GM18868 (cell line): Measurements from ENCODE around the gene MACROD2.

ENCODE experiments used
- ATAC-seq: cut with Tn5 transposase; IDR thresholded peaks from one replicate; pipeline ENCODE4 v1.9.1; 2021; ENCODE audit warnings: mild to moderate bottlenecking, moderate library complexity; ENCODE audit not compliant: unreplicated experiment

MACROD2 gene

DNA sequence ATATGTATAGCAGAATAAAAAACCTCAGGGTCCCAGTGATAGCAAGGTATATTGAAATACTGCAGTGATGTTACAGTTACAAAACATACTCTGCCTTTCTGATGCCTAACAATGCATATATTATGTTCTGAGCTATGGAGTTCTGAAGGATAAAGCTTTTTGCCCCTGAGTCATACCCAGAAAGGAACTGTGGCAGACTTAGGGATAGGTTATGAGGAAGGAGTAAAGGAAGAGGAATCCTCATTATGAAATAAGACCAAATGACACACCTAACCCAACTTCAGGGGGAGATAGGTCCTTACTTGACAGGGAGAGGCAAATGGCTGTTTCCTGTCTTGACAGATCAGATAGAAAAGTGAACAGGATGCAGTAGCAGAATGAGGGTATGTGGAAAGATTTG, 1282.7 kb downstream of the MACROD2 start:
- ATAC-seq: no peak

DNA sequence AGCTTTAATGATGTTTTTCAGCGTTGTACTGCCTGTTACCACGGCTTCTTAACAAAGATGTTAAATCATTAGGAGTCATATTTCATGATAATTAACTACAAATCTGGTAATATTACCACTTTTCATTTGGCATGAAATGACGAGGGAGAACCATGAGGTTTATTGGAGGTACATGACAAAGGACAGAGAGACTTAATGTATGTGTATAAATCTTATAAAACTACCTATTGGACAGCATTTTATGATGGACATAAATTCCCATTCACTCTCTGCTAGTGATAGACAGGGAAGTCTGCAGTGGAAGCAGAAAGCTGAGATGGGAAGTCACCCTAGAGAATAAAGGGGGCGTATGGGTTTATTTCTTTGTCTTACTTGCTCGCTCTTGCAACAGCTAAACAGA, 1292.0 kb downstream of the MACROD2 start:
- ATAC-seq: no peak

DNA sequence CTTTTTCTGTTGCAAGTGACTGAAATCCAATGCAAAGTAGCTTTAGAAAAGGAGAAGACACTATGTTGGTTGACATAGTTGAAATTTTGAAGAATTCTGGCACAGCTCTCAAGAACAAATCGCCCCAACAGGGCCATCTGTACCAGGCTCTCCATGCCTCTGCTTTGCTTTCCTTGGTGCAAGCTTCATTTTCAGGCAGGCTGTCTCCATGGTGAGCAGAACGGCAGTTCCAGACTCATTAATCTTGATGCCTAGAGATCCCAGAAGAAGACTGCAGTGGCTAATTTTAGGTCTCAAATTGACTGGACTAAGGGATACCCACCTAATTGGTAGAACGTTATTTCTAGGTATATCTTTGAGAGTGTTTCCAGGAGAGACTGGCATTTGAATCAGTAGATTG, 1292.8 kb downstream of the MACROD2 start:
- no peak for ATAC-seq

DNA sequence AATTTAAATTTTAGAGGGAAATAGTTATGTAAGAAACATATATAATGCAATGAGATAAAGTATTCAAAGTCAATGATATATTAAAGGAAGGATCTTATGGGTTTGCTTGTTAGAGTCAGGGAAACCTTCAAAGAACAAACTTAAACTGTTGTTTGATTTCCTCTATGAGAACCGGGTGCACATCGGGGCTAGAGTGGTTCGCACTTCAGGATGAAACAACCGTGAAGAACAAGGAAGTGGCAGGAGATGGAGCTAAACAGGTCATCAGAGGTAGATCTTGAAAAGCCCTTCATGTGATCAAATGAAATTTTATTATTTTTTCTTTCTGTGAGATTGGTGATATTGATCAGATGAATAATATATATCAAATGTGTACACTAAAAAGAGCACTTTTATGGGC, 1294.0 kb downstream of the MACROD2 start:
- ATAC-seq: no peak

DNA sequence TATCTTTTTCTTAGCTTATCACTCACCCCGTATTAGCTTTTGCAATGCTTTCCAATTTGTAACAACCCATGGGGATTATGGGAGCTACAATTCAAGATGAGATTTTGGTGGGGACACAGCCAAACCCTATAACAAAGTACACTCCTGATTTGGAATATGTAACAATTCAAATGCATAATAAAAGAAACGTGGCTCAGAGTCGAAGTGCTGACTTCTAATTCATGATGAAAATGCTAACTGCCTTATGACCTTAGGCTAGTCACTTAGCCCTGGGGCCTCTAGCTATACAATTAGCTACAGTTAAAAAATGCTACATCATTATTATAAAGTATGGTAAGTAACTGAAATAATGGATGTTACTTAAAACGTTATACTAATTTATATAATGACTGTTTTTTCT, 1297.1 kb downstream of the MACROD2 start:
- no peak for ATAC-seq

DNA sequence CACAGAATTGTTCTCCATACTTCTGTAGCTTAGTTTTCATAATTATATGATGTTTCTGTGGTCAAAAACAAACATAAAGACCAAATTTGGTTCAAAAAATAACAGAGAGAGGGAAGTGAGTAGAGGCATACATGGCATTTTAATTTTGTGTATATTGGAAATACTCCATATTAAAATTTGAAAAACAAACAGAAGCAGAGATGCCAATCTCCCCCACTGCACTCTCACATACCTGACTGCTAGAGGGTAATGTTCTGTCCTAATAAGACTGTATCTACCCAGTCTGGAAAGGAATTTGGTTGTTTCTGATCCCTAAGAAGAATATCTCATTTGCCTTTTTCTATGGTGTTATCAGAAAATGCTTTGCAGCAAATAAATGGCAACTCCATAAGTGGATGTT, 1301.1 kb downstream of the MACROD2 start:
- no peak for ATAC-seq

DNA sequence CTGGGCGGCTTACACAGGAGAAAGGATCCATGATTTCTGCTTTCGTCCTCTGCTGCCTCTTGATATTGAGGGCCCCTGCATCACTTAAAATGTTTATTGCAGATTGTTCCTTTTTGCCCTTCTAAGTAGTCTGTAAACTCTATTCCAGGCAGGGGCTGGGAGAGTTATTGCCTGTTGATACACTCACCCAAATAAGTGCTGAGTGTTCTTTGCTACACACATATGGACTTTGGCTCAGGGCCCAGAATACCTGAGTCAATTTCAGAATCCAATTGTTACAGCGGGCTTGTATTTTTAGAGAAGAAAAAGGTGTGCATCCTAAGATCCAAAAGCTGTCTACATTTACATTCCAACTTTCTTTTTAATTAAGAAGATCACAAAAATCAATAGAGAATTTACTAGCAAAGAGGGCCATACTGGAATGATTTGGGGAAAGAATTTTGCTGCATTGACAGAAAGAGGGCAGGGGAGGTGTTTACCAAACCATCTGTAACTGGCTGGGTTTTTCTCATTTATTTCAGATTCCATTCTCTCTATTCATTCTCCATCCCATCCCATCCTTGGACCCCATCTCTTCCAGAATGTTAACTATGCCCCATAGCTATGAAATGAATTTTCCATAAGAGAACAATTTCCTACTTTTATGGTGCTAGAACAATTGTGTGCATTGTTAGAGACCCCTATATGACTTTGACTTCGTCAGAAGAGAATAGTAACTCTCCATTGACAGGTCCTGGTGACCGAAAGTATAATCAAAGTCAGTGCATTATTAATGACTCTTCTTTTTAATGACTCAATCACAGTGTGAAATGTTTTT, 1302.0 kb downstream of the MACROD2 start:
- no peak for ATAC-seq

DNA sequence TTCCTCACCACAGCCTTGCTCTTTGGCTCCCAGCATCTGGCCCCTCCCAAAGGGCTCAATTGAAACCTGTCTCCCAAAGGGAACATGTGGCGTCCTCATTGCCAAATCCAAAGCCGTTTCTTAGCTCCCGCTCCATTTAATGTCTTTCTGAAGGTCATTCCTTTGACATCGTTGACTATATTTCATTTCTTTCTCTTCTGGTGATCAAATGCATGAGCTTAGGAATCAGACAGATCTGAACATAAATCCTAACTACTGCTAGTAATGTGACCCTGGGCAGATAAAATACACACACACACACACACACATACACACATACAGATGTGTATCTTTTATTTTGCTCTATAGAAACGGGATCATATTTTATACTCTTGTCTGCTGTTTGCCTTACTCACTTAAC, 1306.8 kb downstream of the MACROD2 start:
- ATAC-seq: no peak

DNA sequence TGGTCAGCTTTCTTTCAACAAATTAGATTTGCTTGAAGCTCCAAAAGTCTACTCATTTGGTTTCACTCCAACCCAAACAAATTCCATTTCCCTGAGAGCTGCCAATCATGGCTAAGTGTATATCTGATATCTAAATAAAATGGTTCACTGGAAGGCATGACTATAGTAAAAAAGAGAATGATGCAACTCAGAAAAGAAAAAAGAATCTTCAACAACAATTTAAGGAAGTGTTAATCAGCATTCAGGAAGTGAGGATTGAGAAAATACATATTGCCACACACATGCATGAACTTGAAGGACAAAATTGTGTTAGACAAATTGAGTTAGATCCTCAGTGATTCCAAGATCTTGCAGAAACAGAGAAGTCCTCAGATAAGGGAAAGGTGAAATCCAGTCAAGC, 1315.0 kb downstream of the MACROD2 start:
- ATAC-seq: no peak

DNA sequence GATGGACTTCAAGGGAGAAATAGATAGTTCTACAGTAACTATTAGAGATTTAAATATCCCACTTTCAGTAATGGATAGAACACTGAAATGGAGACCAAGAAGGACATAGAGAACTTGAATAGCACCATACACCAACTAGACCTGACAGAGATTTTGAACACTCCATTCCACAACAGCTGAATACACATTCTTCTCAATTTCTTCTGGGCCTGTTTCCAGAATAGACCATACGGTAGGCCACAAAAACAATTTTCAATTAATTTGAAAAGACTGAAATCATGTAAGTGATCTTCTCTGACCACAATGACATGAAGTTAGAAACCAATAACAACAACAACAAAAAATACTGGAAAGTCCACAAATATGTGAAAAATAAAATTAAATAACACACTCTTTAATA, 1321.2 kb downstream of the MACROD2 start:
- no peak for ATAC-seq

DNA sequence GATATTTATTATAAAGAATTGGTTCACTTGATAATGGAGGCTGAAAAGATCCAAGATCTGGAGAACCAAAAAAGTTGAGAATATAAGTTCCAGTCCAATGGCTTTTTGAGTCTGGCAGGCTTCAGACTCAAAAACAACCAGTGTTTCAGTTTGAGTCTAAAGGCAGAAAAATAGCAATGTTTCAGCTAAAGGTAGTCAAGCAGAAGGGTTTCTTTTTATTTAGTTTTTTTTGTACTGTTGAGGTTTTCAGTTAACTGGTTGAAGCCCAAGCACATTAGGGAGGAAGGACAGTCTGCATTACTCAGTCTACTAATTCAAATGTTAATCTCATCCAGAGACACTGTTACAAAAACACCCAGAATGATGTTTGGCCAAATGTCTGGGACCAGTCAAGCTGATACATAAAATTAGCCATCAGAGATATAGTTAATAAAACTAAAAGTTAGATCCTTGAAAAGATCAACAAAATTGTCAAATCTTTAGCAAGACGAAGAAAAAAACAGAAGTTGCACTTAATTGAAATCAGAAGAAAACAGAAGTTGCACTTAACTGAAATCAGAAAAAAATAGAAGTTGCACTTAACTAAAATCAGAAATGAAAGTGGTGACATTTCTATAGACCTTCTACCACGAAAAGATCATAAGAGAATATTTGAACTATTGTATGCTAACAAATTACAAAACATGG, 1322.4 kb downstream of the MACROD2 start:
- ATAC-seq: peak; percentile 84

DNA sequence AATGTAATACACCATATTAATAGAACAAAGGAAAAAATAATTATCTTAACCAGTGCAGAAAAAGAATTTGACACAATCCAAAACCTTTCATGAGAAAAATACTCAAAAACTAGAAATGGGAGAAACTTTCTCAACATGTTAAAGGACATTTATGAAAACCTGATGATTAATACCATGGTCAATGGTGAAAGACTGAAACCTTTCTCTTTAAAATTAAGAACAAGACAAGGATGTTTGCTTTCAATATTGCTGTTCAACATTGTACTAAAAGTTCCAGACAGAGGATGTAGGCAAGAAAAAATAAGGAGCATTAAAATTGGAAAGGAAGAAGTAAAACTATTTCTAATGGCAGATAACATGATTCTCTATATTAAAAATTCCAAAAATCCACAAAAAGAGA, 1323.4 kb downstream of the MACROD2 start:
- ATAC-seq: peak; percentile 39

DNA sequence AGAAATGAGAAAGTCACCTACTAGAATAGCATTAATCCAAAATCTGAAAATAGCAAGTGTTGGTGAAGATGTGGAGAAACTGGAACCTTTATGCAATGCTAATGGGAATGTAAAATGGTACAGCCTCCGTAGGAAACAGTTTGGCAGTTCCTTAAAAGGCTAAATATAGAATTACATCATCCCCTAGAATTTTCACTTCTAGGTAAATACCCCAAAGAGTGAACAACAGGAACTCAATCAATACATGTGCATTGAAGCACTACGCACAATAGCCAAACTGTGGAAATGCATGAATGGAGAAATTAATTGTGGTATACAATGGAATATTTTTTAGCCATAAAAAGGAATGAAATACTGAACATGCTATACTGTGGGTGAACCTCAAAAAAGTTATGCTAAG, 1324.1 kb downstream of the MACROD2 start:
- ATAC-seq: no peak

DNA sequence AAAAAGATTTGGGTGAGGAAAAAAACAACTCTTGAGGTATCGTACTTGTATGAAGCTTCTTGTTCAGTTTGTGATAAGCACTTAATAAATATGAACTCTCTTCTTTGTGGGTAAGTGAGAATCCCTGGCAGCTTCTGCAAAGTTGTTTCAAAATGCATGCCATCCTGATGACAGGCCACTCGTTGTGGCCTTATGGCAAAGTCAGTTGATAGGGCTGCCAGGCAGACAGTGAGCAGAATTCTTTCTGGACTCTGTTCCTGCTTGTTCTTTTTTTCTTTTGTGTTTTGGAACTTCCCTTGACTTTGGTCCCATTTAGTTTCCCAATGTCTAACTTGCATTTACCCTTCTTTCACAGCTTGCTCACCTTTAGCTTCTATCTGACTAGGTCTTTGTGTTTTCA, 1325.6 kb downstream of the MACROD2 start:
- ATAC-seq: no peak

DNA sequence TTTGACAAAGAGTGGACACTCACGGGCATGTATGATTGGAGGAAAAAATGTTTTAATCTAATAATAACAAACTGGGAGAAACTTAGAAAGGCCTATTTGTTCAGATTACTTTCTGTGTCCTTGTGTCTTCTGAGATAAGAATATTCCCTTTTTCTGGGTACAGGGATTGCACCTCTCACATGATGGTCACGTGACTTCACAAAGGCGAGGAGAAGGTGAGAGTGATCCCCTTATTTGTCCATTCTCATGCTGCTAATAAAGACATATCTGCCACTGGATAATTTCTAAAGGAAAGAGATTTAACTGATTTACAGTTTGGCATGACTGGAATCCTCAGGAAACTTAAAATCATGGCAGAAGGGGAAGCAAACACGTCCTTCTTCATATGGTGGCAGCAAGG, 1331.8 kb downstream of the MACROD2 start:
- no peak for ATAC-seq

DNA sequence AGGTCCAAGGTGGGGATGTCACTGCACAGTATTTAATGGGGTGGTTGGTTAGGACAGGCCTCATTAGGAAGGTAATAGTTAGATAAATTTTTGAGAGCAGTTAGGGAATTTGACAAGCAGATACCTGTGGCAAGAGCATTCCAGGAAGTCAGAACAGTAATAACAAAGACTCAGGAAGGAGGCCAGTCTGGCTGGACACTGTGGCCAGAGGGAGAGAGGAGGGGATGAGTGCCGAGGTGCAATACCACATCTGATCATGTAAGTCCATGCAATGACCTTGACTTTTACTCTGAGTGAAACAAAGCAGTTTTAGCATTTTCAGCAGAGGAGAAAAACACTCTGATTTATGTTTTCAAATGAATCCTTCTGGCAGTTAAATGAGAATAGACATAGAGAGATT, 1332.8 kb downstream of the MACROD2 start:
- no peak for ATAC-seq

DNA sequence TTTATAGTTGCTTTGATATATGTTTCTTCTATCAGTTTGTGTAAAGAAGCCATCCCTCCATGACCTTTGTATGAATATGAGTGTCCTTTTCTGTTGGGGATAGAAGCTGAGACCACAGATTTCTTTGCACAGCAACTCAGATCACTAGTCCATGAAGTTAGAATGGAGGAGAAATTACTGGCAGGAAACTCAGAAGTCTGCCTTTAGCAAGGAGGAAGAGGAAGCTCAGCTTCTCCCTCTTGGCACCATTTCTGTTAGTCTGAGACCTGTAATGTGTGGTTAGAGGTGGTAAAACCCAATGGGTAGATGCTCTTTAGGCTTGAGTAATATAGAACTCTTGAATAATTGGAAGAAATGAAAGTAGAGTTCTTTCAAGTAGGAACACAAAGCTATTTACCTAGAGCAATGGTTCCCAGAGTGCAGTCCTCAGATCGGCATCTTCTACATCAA, 1337.4 kb downstream of the MACROD2 start:
- peak; percentile 87 for ATAC-seq

DNA sequence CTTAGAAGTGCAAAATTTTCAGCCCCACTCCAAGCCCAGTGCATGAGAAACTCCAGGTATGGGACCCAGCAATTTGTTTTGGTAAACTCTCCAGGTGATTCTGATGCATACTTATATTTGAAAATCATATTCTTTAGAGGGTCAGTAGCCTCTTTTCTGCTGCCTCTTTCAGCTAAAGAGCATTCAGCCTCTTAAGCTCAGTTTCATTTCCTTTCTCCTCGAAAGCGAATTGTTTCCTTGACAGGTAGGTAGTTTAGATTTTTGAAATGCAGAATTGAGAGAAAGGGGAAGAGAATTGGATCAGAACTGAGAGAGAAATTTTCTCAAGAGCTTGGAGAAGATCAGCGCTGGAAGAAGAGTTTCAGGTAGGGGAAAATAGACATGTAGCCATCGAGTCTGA, 1337.9 kb downstream of the MACROD2 start:
- peak; percentile 34 for ATAC-seq

DNA sequence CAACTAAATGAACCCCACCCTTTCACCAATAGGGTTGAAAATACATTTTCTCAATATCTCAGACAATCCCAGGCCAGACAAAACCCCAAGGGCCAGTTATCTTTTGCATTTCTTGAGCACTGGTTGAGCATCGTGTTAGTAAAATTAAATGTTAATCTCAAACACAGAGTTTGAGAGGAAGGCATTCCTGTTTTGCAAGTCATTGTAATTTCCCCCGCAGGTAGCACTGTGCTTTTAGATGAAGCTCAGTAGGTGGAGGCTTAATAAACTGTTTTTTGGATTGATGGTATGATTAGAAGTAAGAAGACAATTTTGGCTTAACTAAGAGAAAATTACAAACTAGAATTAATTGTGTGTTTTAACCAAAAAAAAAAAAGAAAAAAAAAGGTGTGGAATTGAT, 1340.7 kb downstream of the MACROD2 start:
- ATAC-seq: no peak

DNA sequence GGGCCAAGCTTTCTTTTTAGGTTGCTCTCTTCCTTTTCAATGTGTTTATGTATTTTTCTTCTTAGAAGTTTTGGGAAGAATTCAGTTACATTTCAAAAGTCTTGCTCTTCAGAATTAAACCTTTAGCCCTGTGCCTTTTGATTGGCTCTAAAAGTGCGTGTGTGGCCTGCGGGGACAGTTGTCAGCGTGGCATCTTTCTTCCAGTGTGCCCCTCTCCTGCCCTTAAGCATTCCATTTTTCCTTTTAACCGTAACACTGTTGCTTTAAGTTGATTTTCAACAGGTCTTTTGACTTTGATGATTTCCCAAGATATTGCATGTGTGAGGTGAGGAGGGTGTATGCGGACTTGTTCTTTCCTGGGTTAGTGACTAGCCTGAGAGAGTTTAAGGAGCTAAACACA, 1341.2 kb downstream of the MACROD2 start:
- no peak for ATAC-seq

DNA sequence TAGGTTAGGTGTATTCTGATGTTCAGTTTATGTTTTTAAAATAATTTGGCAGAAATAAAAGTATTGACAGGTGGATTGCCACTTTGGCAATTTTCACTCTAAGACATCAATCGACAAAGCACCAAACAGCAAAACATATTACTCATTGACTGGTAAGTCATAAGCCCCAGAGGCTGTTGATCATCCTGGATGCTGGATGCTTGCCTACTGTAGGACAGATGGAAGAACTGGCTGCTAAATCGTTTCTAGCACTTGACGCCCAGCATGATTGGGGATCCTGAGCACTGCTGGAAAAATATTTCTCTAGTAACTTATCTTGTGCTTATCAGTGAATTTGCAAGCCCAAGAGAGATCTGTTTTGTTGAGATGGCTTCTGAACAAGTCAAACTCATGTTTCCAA, 1343.9 kb downstream of the MACROD2 start:
- ATAC-seq: no peak

DNA sequence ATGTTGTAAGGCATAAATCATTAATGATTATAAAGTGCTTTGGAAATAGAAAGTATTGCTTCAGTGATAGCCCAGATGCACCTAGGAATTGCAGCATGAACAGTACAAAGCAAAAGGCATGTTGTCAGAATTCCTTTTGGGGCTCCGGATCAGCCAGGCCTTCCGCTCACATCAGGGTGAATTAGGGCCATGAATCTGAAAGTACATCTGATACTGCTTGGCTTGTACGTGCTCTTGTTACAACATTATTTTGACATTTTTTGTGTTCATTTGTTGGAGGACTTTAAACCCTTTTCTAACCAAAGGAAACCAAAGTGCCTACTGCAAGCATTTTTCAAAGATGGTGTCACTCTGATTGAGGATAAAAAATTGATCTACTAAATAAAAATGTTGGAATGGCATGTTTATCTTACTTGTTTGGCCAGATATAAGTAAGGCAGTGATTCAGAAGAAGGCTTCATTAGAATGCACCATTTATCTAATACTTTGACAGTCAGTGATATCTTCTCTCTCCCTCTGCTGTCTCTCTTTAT, 1347.7 kb downstream of the MACROD2 start:
- ATAC-seq: no peak
